Nephron (organoid): ENCODE data around the gene CEP85L.

Source experiments
- H3K27ac Mint-ChIP-seq, 3 experiments: 2 replicates each; pipeline ENCODE4 v1.8.0; 2020; ENCODE audit warnings: mixed read lengths in 3 of 3, mild to moderate bottlenecking in 2 of 3, moderate library complexity in 1 of 3
- H3K27me3 Mint-ChIP-seq: 2 replicates; pipeline ENCODE4 v1.8.0; 2021; ENCODE audit warnings: low read depth, mild to moderate bottlenecking, moderate library complexity, mixed read lengths
- H3K36me3 Mint-ChIP-seq: 2 replicates; pipeline ENCODE4 v1.8.0; 2020; ENCODE audit warnings: low read depth, mixed read lengths
- H3K4me1 Mint-ChIP-seq: 2 replicates; pipeline ENCODE4 v1.8.0; 2020; ENCODE audit warnings: mixed read lengths
- H3K4me3 Mint-ChIP-seq, 3 experiments: 2 replicates each; pipeline ENCODE4 v1.8.0; 2020; ENCODE audit warnings: mild to moderate bottlenecking in 3 of 3, mixed read lengths in 3 of 3, moderate library complexity in 2 of 3
- H3K9me3 Mint-ChIP-seq: 2 replicates; pipeline ENCODE4 v1.8.0; 2020; ENCODE audit warnings: mixed read lengths
- TF ChIP-seq, protein P1 (sequence below), 3 experiments: fragments of 200-600 bp; sonication (generic); IDR thresholded peaks; one replicate each; pipeline ENCODE4 v1.5.0; 2021; ENCODE audit warnings: antibody characterized with exemption in 3 of 3; ENCODE audit not compliant: unreplicated experiment in 3 of 3

The CEP85L gene

DNA sequence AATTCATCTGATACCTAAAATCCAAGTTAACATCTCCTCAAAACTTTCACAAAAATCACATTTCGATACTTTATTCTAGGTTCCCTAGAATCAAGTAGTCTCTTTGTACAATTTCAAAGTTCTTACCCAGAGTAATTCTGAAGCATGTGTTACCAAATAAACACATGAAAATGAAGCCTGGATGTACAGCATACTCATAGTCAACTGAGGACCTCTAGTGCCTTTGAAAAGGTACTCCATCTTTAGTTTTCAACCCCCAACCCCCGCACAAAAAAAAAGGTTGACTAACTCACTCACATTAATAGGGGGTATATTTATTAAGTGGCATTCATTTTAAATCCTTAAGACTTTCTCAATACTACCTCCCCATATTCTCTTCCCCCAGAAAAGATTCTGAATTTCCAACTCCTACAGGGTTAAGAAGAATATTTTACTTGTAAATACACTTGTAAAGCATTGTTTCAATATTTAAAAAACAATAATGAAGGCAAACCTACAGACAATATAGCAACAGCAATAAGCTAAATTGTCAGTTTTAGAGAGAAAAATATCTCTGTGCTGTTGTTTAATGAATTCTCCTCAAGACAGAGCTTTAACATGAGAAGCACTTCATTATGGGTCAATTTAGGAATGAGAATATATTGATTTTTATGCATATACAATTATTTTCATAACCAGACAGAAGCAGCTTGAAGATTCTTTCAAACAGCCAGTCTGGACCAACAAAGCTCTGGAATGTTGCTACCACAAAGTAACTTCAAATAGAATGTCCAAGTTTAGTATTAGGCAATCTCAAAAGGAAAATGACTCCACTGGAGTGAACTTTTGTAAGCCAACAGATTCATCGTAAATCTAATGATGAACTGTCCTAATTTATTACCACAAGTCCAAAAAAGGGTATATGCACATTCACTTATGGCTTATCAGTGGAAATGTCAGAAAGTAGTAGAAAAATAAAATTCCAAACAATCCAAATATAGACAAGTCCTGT lies 100.0 kb downstream of the CEP85L start:
- TF ChIP-seq, protein P1, sequence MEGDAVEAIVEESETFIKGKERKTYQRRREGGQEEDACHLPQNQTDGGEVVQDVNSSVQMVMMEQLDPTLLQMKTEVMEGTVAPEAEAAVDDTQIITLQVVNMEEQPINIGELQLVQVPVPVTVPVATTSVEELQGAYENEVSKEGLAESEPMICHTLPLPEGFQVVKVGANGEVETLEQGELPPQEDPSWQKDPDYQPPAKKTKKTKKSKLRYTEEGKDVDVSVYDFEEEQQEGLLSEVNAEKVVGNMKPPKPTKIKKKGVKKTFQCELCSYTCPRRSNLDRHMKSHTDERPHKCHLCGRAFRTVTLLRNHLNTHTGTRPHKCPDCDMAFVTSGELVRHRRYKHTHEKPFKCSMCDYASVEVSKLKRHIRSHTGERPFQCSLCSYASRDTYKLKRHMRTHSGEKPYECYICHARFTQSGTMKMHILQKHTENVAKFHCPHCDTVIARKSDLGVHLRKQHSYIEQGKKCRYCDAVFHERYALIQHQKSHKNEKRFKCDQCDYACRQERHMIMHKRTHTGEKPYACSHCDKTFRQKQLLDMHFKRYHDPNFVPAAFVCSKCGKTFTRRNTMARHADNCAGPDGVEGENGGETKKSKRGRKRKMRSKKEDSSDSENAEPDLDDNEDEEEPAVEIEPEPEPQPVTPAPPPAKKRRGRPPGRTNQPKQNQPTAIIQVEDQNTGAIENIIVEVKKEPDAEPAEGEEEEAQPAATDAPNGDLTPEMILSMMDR (IDR thresholded peaks at IDR 0.05; ENCODE audit: unreplicated experiment in 3 of 3): peak; percentile 59 to 62 (median 60)
- Mint-ChIP-seq H3K9me3 (no peaks in the 10 kb centered on the region), H3K4me1 (peaks cover 36% of the 10 kb centered on the region), H3K4me3 (no peak overlapping the region), H3K27ac (peak overlapping the region; percentile 6 to 39 (median 30)), H3K27me3 (no peaks in the 10 kb centered on the region), H3K36me3 (peaks cover 12% of the 10 kb centered on the region)

DNA sequence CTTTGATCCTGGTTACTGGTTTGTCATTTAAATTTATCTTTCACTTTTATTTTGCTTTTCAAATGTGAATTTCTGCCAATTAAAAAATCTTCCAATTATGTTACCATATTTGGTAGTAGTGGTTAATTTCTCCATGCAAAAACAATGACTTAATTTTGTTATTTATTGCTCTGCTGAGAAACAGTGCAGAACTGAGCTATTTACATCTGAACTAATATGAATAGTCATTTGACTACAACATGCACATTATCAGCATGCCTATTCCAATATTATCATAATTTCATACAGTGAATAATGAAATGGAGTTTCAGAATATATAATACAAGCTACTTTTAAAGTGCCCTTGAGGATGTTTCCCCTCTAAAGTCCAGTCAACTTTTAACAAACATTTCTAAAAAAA lies 102.8 kb downstream of the CEP85L start:
- Mint-ChIP-seq H3K9me3 (no peaks in the 10 kb centered on the region), H3K4me1 (peaks cover 40% of the 10 kb centered on the region), H3K36me3 (no peaks in the 10 kb centered on the region), H3K27ac (peak overlapping the region in 1 of 3 experiments; percentile 39), H3K27me3 (no peaks in the 10 kb centered on the region), H3K4me3 (no peak overlapping the region)
- TF ChIP-seq, protein P1 (IDR thresholded peaks at IDR 0.05; ENCODE audit: unreplicated experiment in 3 of 3): no peak

DNA sequence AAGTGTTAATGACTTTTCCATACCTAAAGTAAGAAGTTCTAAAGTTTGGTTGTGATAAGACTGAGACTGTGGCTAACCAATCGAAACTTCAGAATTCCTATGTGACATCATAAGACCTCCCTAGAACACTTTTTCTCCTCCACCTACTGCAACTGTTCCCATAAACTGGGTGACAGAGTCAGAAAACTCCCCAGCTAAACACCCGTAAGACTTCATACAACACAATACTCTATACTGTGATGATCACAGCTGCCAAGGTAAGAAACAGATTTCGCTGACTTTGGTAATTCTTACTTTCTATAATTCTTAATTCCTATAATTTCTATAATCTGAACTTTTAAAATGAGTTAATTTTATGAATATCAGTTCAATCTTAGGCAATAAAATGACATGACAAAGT lies 103.3 kb downstream of the CEP85L start, which contains the start of gene PLN:
TSS of gene PLN (plus strand) at position 161 of the 400 bp plus-strand sequence. CDS start 10,626 bp downstream, outside the sequence.
- TF ChIP-seq, protein P1 (IDR thresholded peaks at IDR 0.05; ENCODE audit: unreplicated experiment in 3 of 3): no peak
- Mint-ChIP-seq H3K9me3 (no peaks in the 10 kb centered on the region), H3K4me1 (peaks cover 40% of the 10 kb centered on the region), H3K27ac (peak within 1 kb of the TSS; percentile 5 to 65 (median 30)), H3K36me3 (no peaks in the 10 kb centered on the region), H3K4me3 (peak within 1 kb of the TSS in 1 of 3 experiments; percentile 3), H3K27me3 (no peaks in the 10 kb centered on the region)

DNA sequence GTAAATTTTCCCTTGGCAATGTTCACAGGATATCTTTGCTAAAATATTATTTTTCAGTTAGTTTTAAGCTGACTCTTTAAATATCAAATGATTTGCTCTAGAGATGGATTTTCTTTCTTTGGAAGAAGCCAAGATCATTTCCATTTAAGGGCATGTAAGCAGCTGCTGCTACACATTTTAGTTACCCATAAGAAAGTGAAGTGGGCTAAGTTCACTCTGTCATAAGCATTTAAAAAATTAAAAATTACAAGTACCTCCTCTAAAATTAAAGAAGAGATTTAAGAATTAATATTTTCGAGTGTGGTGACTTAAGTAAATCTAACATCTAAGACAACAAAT lies 104.5 kb downstream of the CEP85L start:
- H3K36me3 Mint-ChIP-seq: no peaks in the 10 kb centered on the region
- no peaks in the 10 kb centered on the region for H3K27me3 Mint-ChIP-seq

DNA sequence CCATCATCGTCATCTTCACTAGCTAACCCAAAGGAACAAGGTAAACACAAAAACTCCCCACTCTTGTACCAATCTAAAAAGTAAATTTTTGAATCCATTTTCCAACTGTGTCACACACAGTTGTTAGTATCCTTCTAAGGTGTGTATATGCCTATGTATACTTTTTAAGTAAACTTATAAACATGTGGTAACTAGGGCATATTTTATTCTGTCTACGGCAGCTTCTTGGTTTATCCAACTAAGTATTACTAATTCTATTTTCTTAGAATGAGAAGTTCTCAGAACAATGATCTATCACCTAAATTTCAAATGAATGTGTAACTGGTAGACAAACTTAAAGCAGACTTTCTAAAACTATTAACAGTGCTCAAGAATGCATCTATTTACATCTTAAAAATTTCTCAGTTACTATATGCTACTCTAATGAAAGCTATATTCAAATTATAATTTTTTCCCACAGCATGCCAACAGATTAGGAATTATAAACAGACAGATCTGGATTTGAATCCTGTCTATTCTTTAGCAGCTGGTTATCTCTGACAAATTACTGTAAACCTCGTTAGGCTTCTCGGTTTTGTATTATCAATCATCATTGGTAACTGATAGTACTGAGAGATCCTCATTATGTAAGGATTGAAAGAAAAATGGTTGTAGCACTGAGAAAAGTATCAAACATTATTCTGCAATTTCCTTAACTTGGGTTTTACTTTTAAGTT lies 105.1 kb downstream of the CEP85L start:
- Mint-ChIP-seq H3K9me3 (no peaks in the 10 kb centered on the region), H3K4me3 (no peak overlapping the region), H3K4me1 (peaks cover 30% of the 10 kb centered on the region), H3K36me3 (no peaks in the 10 kb centered on the region), H3K27ac (peak overlapping the region in 2 of 3 experiments; percentile 3 to 65), H3K27me3 (no peaks in the 10 kb centered on the region)
- TF ChIP-seq, protein P1 (IDR thresholded peaks at IDR 0.05; ENCODE audit: unreplicated experiment in 3 of 3): no peak

More for the DNA sequence above, 104.5 kb downstream of the CEP85L start:
- Mint-ChIP-seq H3K27ac (peak overlapping the region in 2 of 3 experiments; percentile 30 to 65), H3K4me3 (no peak overlapping the region), H3K4me1 (peaks cover 34% of the 10 kb centered on the region), H3K9me3 (no peaks in the 10 kb centered on the region)
- TF ChIP-seq, protein P1 (IDR thresholded peaks at IDR 0.05; ENCODE audit: unreplicated experiment in 3 of 3): no peak
